ENCODE measurements around the gene MOBP.

- TF ChIP-seq YY1 (tag by site-specific recombination; IDR thresholded peaks at IDR 0.05): no peak
- no peak for TF ChIP-seq ATF2 (tag by site-specific recombination; IDR thresholded peaks at IDR 0.05; ENCODE audit: low read depth)
- TF ChIP-seq TCF7L2 (IDR thresholded peaks at IDR 0.05; ENCODE audit: borderline replicate concordance, low read depth, low read length): no peak
- TF ChIP-seq ZFP41 (tag by site-specific recombination; IDR thresholded peaks at IDR 0.05; ENCODE audit: borderline replicate concordance): no peak
- TF ChIP-seq ZNF23 (tag by site-specific recombination; IDR thresholded peaks at IDR 0.05; ENCODE audit: borderline replicate concordance): no peak
- no peak for TF ChIP-seq ZNF513 (tag by site-specific recombination; IDR thresholded peaks at IDR 0.05)
These were observed 63.6 kb downstream of the MOBP start for GRCh38 chr3:39531066-39531465.

Data from HEK293 (cell line).